LNCaP clone FGC (cell line): ENCODE measurements around the gene HHAT.

Experiments
- DNase-seq: peaks from one replicate; pipeline ENCODE4 v3.0.0-alpha.2; 2011; ENCODE audit warnings: low read depth
- H3K4me3 ChIP-seq: 2 replicates; pipeline ENCODE4 v1.5.1; 2011; ENCODE audit warnings: mild to moderate bottlenecking, low read depth, low read length, control low read depth
- CTCF ChIP-seq: IDR thresholded peaks from 2 replicates; pipeline ENCODE4 v1.5.1; 2012; ENCODE audit warnings: mild to moderate bottlenecking; ENCODE audit not compliant: control insufficient read depth, insufficient read depth; ENCODE audit errors: extremely low read depth

Gene HHAT

GRCh38 chr1:210617293-210617692 lies 288.6 kb downstream of the HHAT start:
- TF ChIP-seq CTCF: no peak
- H3K4me3 ChIP-seq: no peak overlapping the region
- no peak for DNase-seq

- DNase-seq: no peak
- H3K4me3 ChIP-seq: no peak overlapping the region
- TF ChIP-seq CTCF: no peak
Observed at GRCh38 chr1:210618369-210618768, 289.7 kb downstream of the HHAT start.

GRCh38 chr1:210620867-210621488 lies 292.3 kb downstream of the HHAT start:
- DNase-seq: no peak

GRCh38 chr1:210621712-210622111 lies 293.0 kb downstream of the HHAT start:
- no peak for TF ChIP-seq CTCF
- H3K4me3 ChIP-seq: no peak overlapping the region
- no peak for DNase-seq

More at GRCh38 chr1:210620867-210621488, 292.3 kb downstream of the HHAT start:
- no peak overlapping the region for H3K4me3 ChIP-seq
- no peak for TF ChIP-seq CTCF

GRCh38 chr1:210624722-210625121 lies 296.0 kb downstream of the HHAT start:
- no peak for TF ChIP-seq CTCF
- no peak for DNase-seq
- no peak overlapping the region for H3K4me3 ChIP-seq

- TF ChIP-seq CTCF: no peak
- DNase-seq: no peak
- no peak overlapping the region for H3K4me3 ChIP-seq
Observed at GRCh38 chr1:210625715-210626114, 297.0 kb downstream of the HHAT start.

- H3K4me3 ChIP-seq: no peak overlapping the region
- no peak for TF ChIP-seq CTCF
- no peak for DNase-seq
Observed at GRCh38 chr1:210626341-210626740, 297.6 kb downstream of the HHAT start.
